Common myeloid progenitor, CD34-positive (primary cell): ENCODE data around the gene ENSA.
"Not testable (repeated sequence)": the region's sequence is repeated elsewhere in the genome, so short reads cannot be mapped to it uniquely, and the experiment has no call there.

Experiments used
- CTCF ChIA-PET: fragments of 350-600 bp; sonication (Branson Sonifier 250); formaldehyde crosslinking; loops from one replicate; lab custom pipeline; 2021; ENCODE audit warnings: antibody characterized with exemption; lab: Charles Lee
- POLR2A ChIA-PET: fragments of 350-600 bp; sonication (Branson Sonifier 250); formaldehyde crosslinking; loops from one replicate; lab custom pipeline; 2021; ENCODE audit warnings: antibody characterized with exemption; lab: Charles Lee
- DNase-seq, 3 donors: peaks; one replicate each; pipeline versions ENCODE4 v3.0.0 to v3.0.0-alpha.2; 2013
- H3K27ac ChIP-seq, 2 experiments: 1 replicate in 1 of 2; 2 replicates in 1 of 2; pipeline ENCODE4 v1.7.0; 2013; ENCODE audit warnings: inconsistent platforms in 2 of 2, low read length in 2 of 2, mild to moderate bottlenecking in 2 of 2, low read depth in 1 of 2, moderate library complexity in 1 of 2; ENCODE audit not compliant: severe bottlenecking in 2 of 2, insufficient read depth in 1 of 2, poor library complexity in 1 of 2
- H3K27me3 ChIP-seq, 5 experiments: replicated peaks in 2 of 5; 1 replicate in 3 of 5; 2 replicates in 2 of 5; pipeline versions ENCODE4 v1.6.1 to v1.7.0; 2013; ENCODE audit warnings: low read length in 4 of 5, mild to moderate bottlenecking in 2 of 5, moderate library complexity in 2 of 5, inconsistent platforms in 1 of 5; ENCODE audit not compliant: insufficient read depth in 5 of 5, control insufficient read depth in 4 of 5
- H3K36me3 ChIP-seq, 4 experiments: 1 replicate in 2 of 4; 2 replicates in 2 of 4; pipeline versions ENCODE4 v1.6.1 to v1.7.0; 2013; ENCODE audit warnings: low read length in 3 of 4, control low read depth in 1 of 4, mild to moderate bottlenecking in 1 of 4; ENCODE audit not compliant: control insufficient read depth in 4 of 4, insufficient read depth in 4 of 4
- H3K4me1 ChIP-seq, 4 experiments: 1 replicate in 3 of 4; 2 replicates in 1 of 4; pipeline versions ENCODE4 v1.6.1 to v1.7.1; 2013; ENCODE audit warnings: low read length in 3 of 4, mild to moderate bottlenecking in 3 of 4, control low read depth in 1 of 4, inconsistent platforms in 1 of 4, moderate library complexity in 1 of 4; ENCODE audit not compliant: control insufficient read depth in 4 of 4, insufficient read depth in 4 of 4; ENCODE audit errors: control extremely low read depth in 1 of 4
- H3K4me3 ChIP-seq, 7 experiments: 1 replicate in 4 of 7; 2 replicates in 3 of 7; pipeline versions ENCODE4 v1.5.1 to v1.7.0; 2013; ENCODE audit warnings: mild to moderate bottlenecking in 7 of 7, low read length in 6 of 7, moderate library complexity in 6 of 7, inconsistent platforms in 2 of 7, low read depth in 2 of 7, control low read depth in 1 of 7; ENCODE audit not compliant: insufficient read depth in 4 of 7, control insufficient read depth in 1 of 7; ENCODE audit errors: extremely low read depth in 1 of 7
- H3K9me3 ChIP-seq, 5 experiments: 1 replicate in 4 of 5; 2 replicates in 1 of 5; pipeline versions ENCODE4 v1.6.1 to v1.7.1; 2013; ENCODE audit warnings: low read length in 4 of 5, mild to moderate bottlenecking in 2 of 5, inconsistent platforms in 1 of 5, low read depth in 1 of 5, moderate library complexity in 1 of 5; ENCODE audit not compliant: control insufficient read depth in 4 of 5, insufficient read depth in 2 of 5; ENCODE audit errors: control extremely low read depth in 1 of 5
- WGBS: methylation state at CpG from one replicate; pipeline ENCODE4 v1.1.5; 2013; ENCODE audit not compliant: insufficient coverage; 5-methylcytosine and 5-hydroxymethylcytosine counted together

Gene ENSA

DNA sequence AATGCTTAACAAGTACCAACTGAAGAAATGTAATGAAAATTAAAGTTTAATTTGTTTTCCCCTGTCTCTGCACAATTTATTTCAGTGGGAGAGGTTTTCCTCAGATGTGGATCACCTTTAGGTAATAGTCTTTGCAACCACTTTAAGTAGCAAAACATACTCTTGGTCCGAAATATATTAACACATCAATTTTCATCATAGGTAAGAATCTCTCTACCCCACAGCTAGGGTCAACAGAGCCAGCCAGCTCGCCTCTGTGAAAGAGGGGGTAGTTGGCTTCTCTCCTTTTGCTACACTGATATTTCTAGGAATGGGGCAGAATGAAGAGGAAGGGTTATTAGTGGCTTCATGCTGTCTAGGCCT is 25.2 kb downstream of the ENSA start:
- no CpG with 5 or more reads among the region's 2 CpGs for WGBS
- H3K27me3 ChIP-seq = no peaks in the 10 kb centered on the region
- H3K4me1 ChIP-seq = no peaks in the 10 kb centered on the region
- DNase-seq = no peak
- H3K36me3 ChIP-seq = peaks cover 0 to 8% (median 2%) of the 10 kb centered on the region in 4 experiments
- H3K4me3 ChIP-seq = no peak overlapping the region
- CTCF ChIA-PET = interaction anchor here (1.0 kb wide), 1 partner anchor 16 kb away, joined by 3 read pairs; no protein-coding TSS in a partner anchor
- peak overlapping the region in 1 of 2 experiments; percentile 35 for H3K27ac ChIP-seq
- POLR2A ChIA-PET = no interaction called here
- no peaks in the 10 kb centered on the region for H3K9me3 ChIP-seq

DNA sequence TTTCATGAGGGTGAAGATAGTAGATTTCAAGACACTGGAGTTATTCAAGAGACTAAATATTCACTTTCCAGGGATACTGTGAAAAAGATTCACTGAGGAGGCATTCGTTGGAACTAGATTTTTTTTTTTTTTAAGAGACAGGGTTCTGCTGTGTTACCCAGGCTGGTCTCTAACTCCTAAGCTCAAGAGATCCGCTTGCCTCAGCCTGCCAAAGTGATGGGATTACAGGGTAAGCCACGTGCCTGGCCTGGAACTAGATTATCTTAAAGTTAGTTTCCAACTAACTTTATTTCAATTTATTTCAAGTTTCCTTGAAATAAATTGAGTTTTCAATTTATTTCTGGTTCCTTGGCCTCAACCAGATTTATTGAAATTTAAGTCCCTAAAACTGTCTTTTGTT is 25.7 kb downstream of the ENSA start:
- Histone ChIP-seq H3K27me3 (no peaks in the 10 kb centered on the region), H3K9me3 (no peaks in the 10 kb centered on the region), H3K36me3 (peaks cover 0 to 6% (median 2%) of the 10 kb centered on the region in 4 experiments), H3K4me1 (no peaks in the 10 kb centered on the region), H3K27ac (no peak overlapping the region), H3K4me3 (no peak overlapping the region)
- POLR2A ChIA-PET = no interaction called here
- no peak for DNase-seq
- CTCF ChIA-PET = interaction anchor here (0.6 to 1.1 kb wide), 3 partner anchors 9 to 16 kb away, joined by 3 read pairs; no protein-coding TSS in a partner anchor
- WGBS = 100% methylated on average over 1 of the region's 3 CpGs

DNA sequence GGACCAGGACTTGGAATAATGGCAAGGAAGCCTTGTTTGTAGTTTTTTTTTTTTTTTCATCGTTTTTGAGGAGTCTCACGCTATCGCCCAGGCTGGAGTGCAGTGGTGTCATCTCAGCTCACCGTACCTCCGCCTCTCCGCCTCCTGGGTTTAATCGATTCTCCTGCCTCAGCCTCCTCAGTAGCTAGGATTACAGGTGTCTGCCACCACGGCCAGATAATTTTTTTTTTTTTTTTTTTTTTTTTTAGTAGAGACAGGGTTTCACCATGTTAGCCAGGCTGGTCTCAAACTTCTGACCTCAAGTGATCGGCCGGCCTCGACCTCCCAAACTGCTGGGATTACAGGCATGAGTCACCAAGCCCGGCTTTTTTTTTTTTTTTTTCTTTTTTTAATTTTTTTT is 27.0 kb downstream of the ENSA start:
- DNase-seq, H3K36me3 ChIP-seq, H3K4me3 ChIP-seq, POLR2A ChIA-PET, CTCF ChIA-PET, H3K27ac ChIP-seq, H3K9me3 ChIP-seq, H3K27me3 ChIP-seq, H3K4me1 ChIP-seq: not testable (repeated sequence)
- 100% methylated on average over 2 of the region's 12 CpGs for WGBS

DNA sequence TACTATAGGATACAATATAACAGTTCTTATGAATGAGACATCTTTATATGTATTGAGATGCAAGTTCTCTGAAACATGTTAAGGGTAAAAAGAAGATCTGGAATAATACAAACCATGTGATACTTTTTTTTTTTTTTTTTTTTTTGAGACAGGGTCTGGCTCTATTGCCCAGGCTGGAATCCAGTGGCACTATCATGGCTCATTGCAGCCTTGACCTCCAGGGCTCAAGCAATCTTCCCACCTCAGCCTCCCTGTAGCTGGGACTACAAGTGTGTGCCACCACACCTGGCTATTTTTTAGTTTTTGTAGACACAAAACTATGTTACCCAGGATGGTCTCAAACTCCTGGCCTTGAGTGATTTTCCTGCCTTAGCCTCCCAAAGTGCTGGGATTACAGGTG is 27.9 kb downstream of the ENSA start:
- no peaks in the 10 kb centered on the region for H3K9me3 ChIP-seq
- H3K36me3 ChIP-seq = peaks cover 0 to 8% (median 2%) of the 10 kb centered on the region in 4 experiments
- no peaks in the 10 kb centered on the region for H3K27me3 ChIP-seq
- POLR2A ChIA-PET = interaction anchor here (0.6 kb wide), 1 partner anchor 10 kb away, joined by 6 read pairs; no protein-coding TSS in a partner anchor
- DNase-seq = no peak
- H3K4me1 ChIP-seq = no peaks in the 10 kb centered on the region
- no peak overlapping the region for H3K4me3 ChIP-seq
- CTCF ChIA-PET = interaction anchor here (0.7 kb wide), 1 partner anchor 19 kb away, joined by 4 read pairs; no protein-coding TSS in a partner anchor
- H3K27ac ChIP-seq = no peak overlapping the region

DNA sequence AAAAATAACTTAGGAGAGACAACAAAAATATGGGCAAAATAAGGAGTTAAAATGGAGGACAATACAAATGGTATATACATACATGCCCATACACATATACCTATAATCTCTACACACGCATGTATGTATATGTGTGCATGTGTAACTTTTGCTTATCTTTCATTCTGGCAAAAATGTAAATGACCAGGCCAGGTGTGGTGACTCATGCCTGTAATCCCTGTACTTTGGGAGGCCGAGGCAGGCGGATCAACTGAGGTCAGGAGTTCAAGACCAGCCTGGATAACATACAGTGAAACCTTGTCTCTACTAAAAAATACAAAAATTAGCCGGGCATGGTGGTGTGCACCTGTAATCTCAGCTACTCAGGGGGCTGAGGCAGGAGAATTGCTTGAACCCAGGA is 31.1 kb downstream of the ENSA start:
- not testable (repeated sequence) for H3K4me3 ChIP-seq, H3K27me3 ChIP-seq, DNase-seq, H3K27ac ChIP-seq, H3K4me1 ChIP-seq, H3K36me3 ChIP-seq, H3K9me3 ChIP-seq
- CTCF ChIA-PET = interaction anchor here (0.8 to 2.0 kb wide), 5 partner anchors 9 to 22 kb away, joined by 3 to 6 read pairs (median 5); no protein-coding TSS in a partner anchor
- WGBS = 100% methylated on average over 3 of the region's 4 CpGs
- POLR2A ChIA-PET = interaction anchor here (0.8 kb wide), 1 partner anchor 9 kb away, joined by 3 read pairs; no protein-coding TSS in a partner anchor

DNA sequence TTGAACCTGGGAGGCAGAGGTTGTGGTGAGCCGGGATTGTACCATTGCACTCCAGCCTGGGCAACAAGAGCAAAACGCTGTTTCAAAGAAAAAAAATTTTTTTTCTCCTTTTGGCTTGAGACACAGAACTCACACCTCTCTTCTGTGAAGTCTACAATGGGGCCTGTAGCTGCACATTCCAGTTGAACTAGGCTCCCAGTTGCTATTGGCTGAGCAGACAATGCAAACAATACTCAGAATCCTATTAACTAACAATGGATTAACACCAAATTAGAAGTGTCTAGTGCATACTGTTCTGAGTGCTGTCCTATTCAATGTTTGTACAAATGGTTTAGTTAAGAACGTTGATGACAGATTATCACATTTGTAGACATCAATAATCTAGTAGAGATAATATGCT is 32.4 kb downstream of the ENSA start:
- H3K27me3 ChIP-seq = no peaks in the 10 kb centered on the region
- ChIA-PET POLR2A (no interaction called here), CTCF (interaction anchor here (1.9 kb wide), 1 partner anchor 17 kb away, joined by 5 read pairs; no protein-coding TSS in a partner anchor)
- no peaks in the 10 kb centered on the region for H3K9me3 ChIP-seq
- DNase-seq = no peak
- H3K36me3 ChIP-seq = peaks cover 0 to 8% (median 2%) of the 10 kb centered on the region in 4 experiments
- H3K27ac ChIP-seq = no peak overlapping the region
- WGBS = 100% methylated on average over 1 of the region's 3 CpGs
- no peak overlapping the region for H3K4me3 ChIP-seq
- no peaks in the 10 kb centered on the region for H3K4me1 ChIP-seq

DNA sequence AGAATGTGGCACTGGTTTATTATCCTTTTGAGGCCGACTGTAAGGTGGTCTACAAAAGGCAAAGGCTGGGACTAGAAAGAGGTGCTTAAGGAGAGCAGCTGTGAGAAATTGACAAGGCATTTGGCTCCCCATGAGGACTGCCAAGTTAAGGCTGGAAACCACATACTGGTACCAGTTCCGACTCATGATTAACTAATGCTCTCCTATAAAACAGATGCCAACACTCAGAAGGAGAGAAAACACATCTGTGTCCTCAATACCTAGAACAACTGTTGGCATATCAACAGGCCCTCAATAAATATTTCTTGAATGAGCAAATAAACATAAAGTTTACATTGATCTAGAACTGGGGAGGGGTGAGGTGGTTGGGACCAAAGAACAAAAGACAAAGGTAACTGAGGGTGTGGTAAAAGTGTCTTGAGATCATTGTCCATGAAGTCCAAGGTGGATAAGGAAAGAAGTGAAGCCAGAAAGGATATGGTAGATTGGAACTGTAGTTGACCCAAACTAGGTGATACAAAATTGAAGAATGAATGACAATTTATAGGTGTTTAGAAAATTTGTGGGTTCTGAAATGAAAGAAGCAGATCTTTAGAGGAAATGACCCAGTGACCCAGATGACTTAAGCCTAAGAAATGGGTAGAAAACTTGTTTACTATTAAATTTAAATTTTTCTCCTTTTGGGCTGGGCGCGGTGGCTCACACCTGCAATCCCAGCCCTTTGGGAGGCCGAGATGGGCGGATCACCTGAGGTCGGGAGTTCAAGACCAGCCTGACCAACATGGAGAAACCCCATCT is 33.1 kb downstream of the ENSA start:
- CTCF ChIA-PET = interaction anchor here (1.9 kb wide), 1 partner anchor 16 kb away, joined by 5 read pairs; no protein-coding TSS in a partner anchor
- WGBS = 92% methylated on average over 1 of the region's 7 CpGs
- Histone ChIP-seq H3K36me3 (peaks cover 0 to 10% (median 2%) of the 10 kb centered on the region in 4 experiments), H3K4me3 (no peak overlapping the region), H3K27ac (no peak overlapping the region), H3K27me3 (no peaks in the 10 kb centered on the region), H3K4me1 (no peaks in the 10 kb centered on the region), H3K9me3 (no peaks in the 10 kb centered on the region)
- no peak for DNase-seq
- POLR2A ChIA-PET = no interaction called here
